HFF-Myc (cell line): ENCODE results near the gene PIK3CG.
A peak's percentile ranks its signal among the peaks of the same experiment; 100 is the strongest.
"Not testable (repeated sequence)": the region's sequence is repeated elsewhere in the genome, so short reads cannot be mapped to it uniquely, and the experiment has no call there.

Experiments used
- DNase-seq: peaks from one replicate; pipeline ENCODE4 v3.0.0-alpha.2; 2011; ENCODE audit warnings: low read depth; ENCODE audit errors: extremely low read depth
- H3K4me3 ChIP-seq: replicated peaks from 2 replicates; pipeline ENCODE4 v1.5.1; 2011; ENCODE audit warnings: low read depth, mild to moderate bottlenecking, control low read depth, low read length
- CTCF ChIP-seq: IDR thresholded peaks from 2 replicates; pipeline ENCODE4 v1.5.1; 2012; ENCODE audit warnings: mild to moderate bottlenecking, low read depth, low read length, control low read depth; ENCODE audit errors: missing control alignments

PIK3CG gene

GRCh38 chr7:106952658-106953231 is 87.7 kb downstream of the PIK3CG start:
- H3K4me3 ChIP-seq = no peak overlapping the region
- peak; percentile 20 for DNase-seq
- TF ChIP-seq CTCF = no peak

DNA sequence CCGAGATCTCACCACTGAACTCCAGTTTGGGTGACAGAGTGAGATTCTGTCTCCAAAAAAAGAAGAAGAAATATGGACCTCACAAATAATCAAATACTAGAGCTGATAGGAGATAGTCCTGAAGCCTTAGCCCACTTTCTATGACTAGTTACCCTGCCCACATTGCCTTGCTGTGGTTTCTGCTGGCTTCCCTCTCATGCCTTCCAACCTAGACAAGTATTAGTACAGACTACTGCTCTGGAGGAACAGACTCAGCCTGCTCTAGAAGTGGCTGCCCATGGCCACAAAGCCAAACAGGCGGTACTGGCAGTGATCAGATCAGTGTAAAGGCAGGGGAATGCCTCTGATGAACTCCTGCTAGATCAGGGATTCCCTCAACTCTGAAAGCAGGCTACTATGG is 89.8 kb downstream of the PIK3CG start:
- DNase-seq = no peak
- no peak for TF ChIP-seq CTCF
- H3K4me3 ChIP-seq = no peak overlapping the region

GRCh38 chr7:106955857-106956256 is 90.8 kb downstream of the PIK3CG start:
- not testable (repeated sequence) for H3K4me3 ChIP-seq, DNase-seq
